Trophoblast cell (in vitro differentiated cells and primary cell): ENCODE measurements around the gene ROBO1.

Source experiments
- DNase-seq, 2 donors: peaks; one replicate each; pipeline ENCODE4 v3.0.0-alpha.2; 2016
- H2AFZ ChIP-seq: 2 replicates; pipeline ENCODE4 v1.6.1; 2013; ENCODE audit warnings: low read length, moderate library complexity, mild to moderate bottlenecking; ENCODE audit not compliant: insufficient read depth, poor library complexity
- H2AK5ac ChIP-seq: 2 replicates; pipeline ENCODE4 v1.6.1; 2013; ENCODE audit warnings: mild to moderate bottlenecking, low read length
- H2BK120ac ChIP-seq: 2 replicates; pipeline ENCODE4 v1.6.1; 2013; ENCODE audit warnings: low read length, mild to moderate bottlenecking, moderate library complexity; ENCODE audit not compliant: insufficient read depth, poor library complexity
- H2BK12ac ChIP-seq: 2 replicates; pipeline ENCODE4 v1.6.1; 2013; ENCODE audit warnings: mild to moderate bottlenecking, low read length, moderate library complexity
- H2BK5ac ChIP-seq: 2 replicates; pipeline ENCODE4 v1.6.1; 2013; ENCODE audit warnings: low read length, low read depth, moderate library complexity, mild to moderate bottlenecking; ENCODE audit not compliant: poor library complexity
- H3K14ac ChIP-seq: 2 replicates; pipeline ENCODE4 v1.6.1; 2013; ENCODE audit warnings: mild to moderate bottlenecking, low read length
- H3K18ac ChIP-seq: 2 replicates; pipeline ENCODE4 v1.6.1; 2013; ENCODE audit warnings: mild to moderate bottlenecking, low read length
- H3K23ac ChIP-seq: 2 replicates; pipeline ENCODE4 v1.6.1; 2013; ENCODE audit warnings: low read length
- H3K27ac ChIP-seq: 2 replicates; pipeline ENCODE4 v1.5.1; 2013; ENCODE audit warnings: low read depth, mild to moderate bottlenecking, inconsistent platforms, low read length, moderate library complexity
- H3K27me3 ChIP-seq: 2 replicates; pipeline ENCODE4 v1.6.1; 2013; ENCODE audit warnings: inconsistent platforms, mild to moderate bottlenecking, low read length, moderate library complexity; ENCODE audit not compliant: insufficient read depth
- H3K36me3 ChIP-seq, 2 experiments: 1 replicate in 1 of 2; 2 replicates in 1 of 2; pipeline ENCODE4 v1.6.1; 2013; ENCODE audit warnings: low read length in 2 of 2, mild to moderate bottlenecking in 2 of 2, moderate library complexity in 1 of 2; ENCODE audit not compliant: insufficient read depth in 2 of 2, control insufficient read depth in 1 of 2
- H3K4ac ChIP-seq: 2 replicates; pipeline ENCODE4 v1.6.1; 2013; ENCODE audit warnings: low read depth, mild to moderate bottlenecking, low read length, moderate library complexity
- H3K4me1 ChIP-seq, 2 experiments: 1 replicate in 1 of 2; 2 replicates in 1 of 2; pipeline ENCODE4 v1.6.1; 2013; ENCODE audit warnings: low read length in 2 of 2, mild to moderate bottlenecking in 2 of 2, moderate library complexity in 1 of 2; ENCODE audit not compliant: insufficient read depth in 2 of 2, control insufficient read depth in 1 of 2
- H3K4me2 ChIP-seq: 2 replicates; pipeline ENCODE4 v1.6.1; 2013; ENCODE audit warnings: inconsistent platforms, mild to moderate bottlenecking, low read length, moderate library complexity
- H3K4me3 ChIP-seq: 2 replicates; pipeline ENCODE4 v1.5.1; 2013; ENCODE audit warnings: mild to moderate bottlenecking, low read depth, low read length, inconsistent platforms
- H3K79me1 ChIP-seq: one replicate; pipeline ENCODE4 v1.6.1; 2013; ENCODE audit warnings: low read length
- H3K79me2 ChIP-seq: 2 replicates; pipeline ENCODE4 v1.6.1; 2013; ENCODE audit warnings: low read length, mild to moderate bottlenecking; ENCODE audit not compliant: control insufficient read depth, insufficient read depth, poor library complexity
- H3K9ac ChIP-seq: 2 replicates; pipeline ENCODE4 v1.6.1; 2013; ENCODE audit warnings: mild to moderate bottlenecking, low read length
- H3K9me3 ChIP-seq: 2 replicates; pipeline ENCODE4 v1.6.1; 2013; ENCODE audit warnings: low read depth, mild to moderate bottlenecking, control low read depth, inconsistent platforms, low read length; ENCODE audit not compliant: insufficient read depth
- H4K12ac ChIP-seq: 2 replicates; pipeline ENCODE4 v1.6.1; 2013; ENCODE audit warnings: low read depth, mild to moderate bottlenecking, low read length, moderate library complexity
- H4K8ac ChIP-seq: 2 replicates; pipeline ENCODE4 v1.6.1; 2013; ENCODE audit warnings: low read depth, mild to moderate bottlenecking, low read length, moderate library complexity
- H4K91ac ChIP-seq: one replicate; pipeline ENCODE4 v1.6.1; 2013; ENCODE audit warnings: low read depth, mild to moderate bottlenecking, low read length, moderate library complexity
- WGBS: extraction: QIAGEN DNeasy Blood & Tissue Kit; methylation state at CpG from one replicate; pipeline ENCODE4 v1.1.7; 2013; ENCODE audit warnings: missing lambda C conversion rate; ENCODE audit not compliant: insufficient read length, insufficient coverage; ENCODE audit errors: extremely low coverage; 5-methylcytosine and 5-hydroxymethylcytosine counted together

Gene ROBO1

DNA sequence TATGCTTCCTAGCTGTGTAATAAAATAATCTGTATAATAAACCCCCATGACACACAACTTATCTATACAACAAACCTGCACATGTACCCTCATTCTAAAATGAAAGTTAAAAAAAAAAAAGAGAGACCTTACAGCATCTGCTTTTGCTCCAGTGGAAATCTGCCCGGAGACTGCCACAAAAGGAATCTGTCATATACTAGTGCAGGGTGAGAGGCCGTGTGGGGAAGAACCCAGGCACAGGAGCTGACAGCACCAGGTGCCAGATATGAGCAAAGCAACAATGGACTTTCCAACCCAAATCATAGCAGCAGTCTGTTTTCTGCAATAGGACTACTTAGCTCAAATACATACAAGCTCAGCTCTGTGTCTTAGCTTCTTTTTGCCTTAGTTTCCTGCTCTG is 346.5 kb downstream of the ROBO1 start:
- Histone ChIP-seq H3K79me2 (no peaks in the 10 kb centered on the region), H3K36me3 (no peaks in the 10 kb centered on the region), H3K14ac (no peak overlapping the region), H3K4me1 (no peaks in the 10 kb centered on the region), H4K8ac (no peak overlapping the region), H2AFZ (no peak overlapping the region), H3K27ac (no peak overlapping the region), H3K4me3 (no peak overlapping the region), H3K79me1 (no peaks in the 10 kb centered on the region), H2BK5ac (no peak overlapping the region), H3K9ac (no peak overlapping the region), H4K12ac (no peak overlapping the region), H3K4me2 (no peak overlapping the region), H3K4ac (no peak overlapping the region), H2BK120ac (no peak overlapping the region), H4K91ac (no peak overlapping the region), H3K27me3 (no peaks in the 10 kb centered on the region), H2BK12ac (no peak overlapping the region), H3K23ac (no peak overlapping the region), H3K9me3 (no peaks in the 10 kb centered on the region), H2AK5ac (no peak overlapping the region), H3K18ac (no peak overlapping the region)
- DNase-seq, result no peak
- no CpG with 5 or more reads among the region's 2 CpGs for WGBS

DNA sequence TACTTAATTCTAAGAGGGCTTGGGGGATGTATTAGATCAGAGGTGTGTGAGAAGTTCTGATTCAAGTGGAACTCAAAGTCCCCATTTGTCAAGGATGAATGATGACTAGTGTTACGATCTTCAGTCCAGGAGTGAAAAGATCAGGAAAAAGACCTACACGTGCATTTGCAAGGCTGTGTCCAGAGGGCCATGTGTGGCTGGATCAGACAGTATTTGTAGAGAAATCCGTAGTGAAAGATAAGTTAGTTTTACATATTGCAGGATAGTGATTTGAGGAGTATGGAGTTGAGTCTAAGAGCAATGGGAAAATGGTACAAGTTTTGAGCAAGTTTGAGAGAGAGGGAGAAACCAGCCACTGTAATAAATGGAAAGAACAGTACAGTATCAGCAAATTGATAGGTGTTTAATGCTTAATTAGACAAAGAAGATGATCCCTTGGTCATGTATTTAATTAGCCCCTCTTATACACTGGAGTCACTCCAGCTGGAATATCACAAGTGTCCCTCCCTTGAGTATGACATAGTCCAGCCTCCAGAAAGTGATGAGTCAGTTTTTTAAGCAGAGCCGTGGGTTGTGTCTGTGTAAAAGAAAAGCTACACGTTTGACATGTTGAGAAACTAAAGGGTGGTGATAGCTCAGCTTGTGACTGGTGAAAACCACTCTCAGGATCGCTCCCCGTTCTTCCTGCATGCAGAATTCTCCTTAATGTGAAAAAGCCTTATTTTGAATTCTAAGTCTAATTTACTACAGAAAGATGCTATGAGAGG is 348.8 kb downstream of the ROBO1 start:
- DNase-seq, result no peak
- no peaks in the 10 kb centered on the region for H3K27me3 ChIP-seq
- H3K14ac ChIP-seq, result no peak overlapping the region
- H2AFZ ChIP-seq, result no peak overlapping the region
- no peak overlapping the region for H3K4me2 ChIP-seq
- no peak overlapping the region for H3K4ac ChIP-seq
- no peak overlapping the region for H3K27ac ChIP-seq
- H3K79me1 ChIP-seq, result no peaks in the 10 kb centered on the region
- no peak overlapping the region for H4K91ac ChIP-seq
- H3K4me1 ChIP-seq, result no peaks in the 10 kb centered on the region
- H3K23ac ChIP-seq, result no peak overlapping the region
- no peak overlapping the region for H3K18ac ChIP-seq
- H3K79me2 ChIP-seq, result no peaks in the 10 kb centered on the region
- H3K4me3 ChIP-seq, result no peak overlapping the region
- H3K9ac ChIP-seq, result no peak overlapping the region
- H2BK5ac ChIP-seq, result no peak overlapping the region
- no peak overlapping the region for H4K12ac ChIP-seq
- H2AK5ac ChIP-seq, result no peak overlapping the region
- no CpG with 5 or more reads among the region's 7 CpGs for WGBS
- no peak overlapping the region for H2BK120ac ChIP-seq
- H2BK12ac ChIP-seq, result no peak overlapping the region
- H4K8ac ChIP-seq, result no peak overlapping the region
- no peaks in the 10 kb centered on the region for H3K36me3 ChIP-seq
- H3K9me3 ChIP-seq, result no peaks in the 10 kb centered on the region

DNA sequence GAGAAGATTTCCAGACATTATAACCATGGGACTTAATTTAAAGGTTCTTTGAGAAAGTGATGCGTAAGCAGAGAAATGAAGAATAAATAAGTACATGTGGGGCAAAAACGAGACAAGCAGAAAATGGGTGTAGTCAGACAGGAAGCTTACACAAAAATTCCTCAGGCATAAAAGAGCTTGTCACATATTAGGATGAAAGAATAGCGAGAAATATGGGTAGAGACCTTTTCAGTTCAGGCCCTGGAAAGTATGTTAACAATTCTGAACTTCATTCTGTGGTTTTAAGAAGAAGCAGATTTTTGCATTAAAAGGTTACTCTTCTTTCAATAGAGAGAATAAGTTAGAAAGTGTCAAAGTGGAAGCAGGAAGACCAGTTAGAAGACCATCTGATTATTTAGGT is 352.4 kb downstream of the ROBO1 start:
- no peak overlapping the region for H2BK120ac ChIP-seq
- DNase-seq, result peak; percentile 3 to 65

DNA sequence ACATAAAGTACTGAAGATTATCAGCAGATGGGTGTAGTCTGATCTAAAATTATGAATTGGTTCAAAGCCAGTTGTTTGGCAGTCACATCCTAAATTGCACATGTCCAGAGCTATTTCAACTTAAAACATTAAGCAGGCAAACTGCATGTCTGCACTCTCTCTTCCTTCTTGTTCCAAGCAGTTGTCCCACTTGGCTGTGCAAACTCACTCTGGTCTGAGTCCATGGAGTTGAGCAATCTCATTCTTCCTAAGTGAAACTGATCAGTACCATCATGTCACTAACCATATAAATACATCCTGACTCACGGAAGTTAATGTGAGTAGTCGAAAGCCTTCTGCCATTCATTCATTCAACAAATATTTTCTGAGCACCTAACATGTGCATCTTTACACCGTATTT is 353.0 kb downstream of the ROBO1 start:
- Histone ChIP-seq H3K27ac (no peak overlapping the region), H4K12ac (no peak overlapping the region), H3K4ac (no peak overlapping the region), H3K79me2 (no peaks in the 10 kb centered on the region), H3K27me3 (no peaks in the 10 kb centered on the region), H2BK120ac (no peak overlapping the region), H3K4me3 (no peak overlapping the region), H3K79me1 (no peaks in the 10 kb centered on the region), H4K8ac (no peak overlapping the region), H2AK5ac (no peak overlapping the region), H3K36me3 (no peaks in the 10 kb centered on the region), H2BK12ac (no peak overlapping the region), H3K4me1 (no peaks in the 10 kb centered on the region), H2AFZ (no peak overlapping the region), H3K9me3 (no peaks in the 10 kb centered on the region), H3K18ac (no peak overlapping the region), H4K91ac (no peak overlapping the region), H2BK5ac (no peak overlapping the region), H3K14ac (no peak overlapping the region), H3K9ac (no peak overlapping the region), H3K4me2 (no peak overlapping the region), H3K23ac (no peak overlapping the region)
- WGBS, result no CpG with 5 or more reads among the region's 3 CpGs
- DNase-seq, result peak; percentile 27 to 58

More for the DNA sequence above, 352.4 kb downstream of the ROBO1 start:
- H4K12ac ChIP-seq, result no peak overlapping the region
- no peaks in the 10 kb centered on the region for H3K36me3 ChIP-seq
- no CpG with 5 or more reads among the region's 3 CpGs for WGBS
- no peak overlapping the region for H4K91ac ChIP-seq
- no peaks in the 10 kb centered on the region for H3K79me1 ChIP-seq
- no peak overlapping the region for H3K4me2 ChIP-seq
- H3K79me2 ChIP-seq, result no peaks in the 10 kb centered on the region
- H2BK12ac ChIP-seq, result no peak overlapping the region
- no peaks in the 10 kb centered on the region for H3K9me3 ChIP-seq
- no peak overlapping the region for H3K14ac ChIP-seq
- no peak overlapping the region for H2AFZ ChIP-seq
- H3K27me3 ChIP-seq, result no peaks in the 10 kb centered on the region
- no peak overlapping the region for H3K18ac ChIP-seq
- H3K27ac ChIP-seq, result no peak overlapping the region
- H3K4me1 ChIP-seq, result no peaks in the 10 kb centered on the region
- H4K8ac ChIP-seq, result no peak overlapping the region
- H3K9ac ChIP-seq, result no peak overlapping the region
- no peak overlapping the region for H3K4ac ChIP-seq
- H2AK5ac ChIP-seq, result no peak overlapping the region
- H2BK5ac ChIP-seq, result no peak overlapping the region
- H3K23ac ChIP-seq, result no peak overlapping the region
- no peak overlapping the region for H3K4me3 ChIP-seq
